MM.1S (cell line): ENCODE data around the gene REG1A.

Experiments
- CTCF ChIP-seq: fragments of 300-600 bp; sonication (generic); IDR thresholded peaks from 2 replicates; pipeline ENCODE4 v1.5.1; 2016; ENCODE audit warnings: antibody characterized with exemption, low read length, mixed read lengths
- EZH2phosphoT487 ChIP-seq: fragments of 300-600 bp; sonication (generic); IDR thresholded peaks from 2 replicates; pipeline ENCODE4 v1.6.1; 2018; ENCODE audit warnings: antibody characterized with exemption, low read length

GRCh38 chr2:79112269-79112668, 8.0 kb upstream of the REG1A start:
- TF ChIP-seq CTCF (no peak), EZH2phosphoT487 (no peak)
